Astrocyte (in vitro differentiated cells and primary cell): ENCODE data around the gene MKNK2. TPM values are rescaled to one million over a fixed set of nuclear protein-coding genes. Genes with fewer than 3 reads are reported as not detected.

Source experiments
- DNase-seq: peaks from one replicate; pipeline ENCODE4 v3.0.0-alpha.2; 2010; ENCODE audit warnings: low read depth
- FAIRE-seq: peaks from 2 replicates; lab custom pipeline; 2011; peaks lifted over from hg19 to GRCh38; lab: Jason Lieb, UNC
- H2AFZ ChIP-seq: 2 replicates; pipeline ENCODE4 v1.6.0; 2012; ENCODE audit warnings: low read depth, low read length, inconsistent platforms
- H3K27ac ChIP-seq: 2 replicates; pipeline ENCODE4 v1.5.1; 2011; ENCODE audit warnings: low read depth, low read length, inconsistent platforms
- H3K27me3 ChIP-seq: 2 replicates; pipeline ENCODE4 v1.6.0; 2011; ENCODE audit warnings: low read length, inconsistent platforms; ENCODE audit not compliant: insufficient read depth
- H3K36me3 ChIP-seq: 2 replicates; pipeline ENCODE4 v1.5.1; 2011; ENCODE audit warnings: low read length, inconsistent platforms; ENCODE audit not compliant: insufficient read depth
- H3K4me1 ChIP-seq: 2 replicates; pipeline ENCODE4 v1.5.1; 2011; ENCODE audit warnings: low read length, inconsistent platforms; ENCODE audit not compliant: insufficient read depth
- H3K4me2 ChIP-seq: 2 replicates; pipeline ENCODE4 v1.6.0; 2012; ENCODE audit warnings: low read length, inconsistent platforms
- H3K4me3 ChIP-seq: 2 replicates; pipeline ENCODE4 v1.5.1; 2011; ENCODE audit warnings: low read depth, mild to moderate bottlenecking, low read length, inconsistent platforms; ENCODE audit not compliant: insufficient read depth
- H3K79me2 ChIP-seq: 2 replicates; pipeline ENCODE4 v1.6.0; 2012; ENCODE audit warnings: mild to moderate bottlenecking, low read length, inconsistent platforms; ENCODE audit not compliant: insufficient read depth
- H3K9ac ChIP-seq: 2 replicates; pipeline ENCODE4 v1.6.0; 2012; ENCODE audit warnings: mild to moderate bottlenecking, low read length, inconsistent platforms
- H3K9me3 ChIP-seq: 2 replicates; pipeline ENCODE4 v1.5.1; 2012; ENCODE audit warnings: low read depth, mild to moderate bottlenecking, low read length, inconsistent platforms; ENCODE audit not compliant: insufficient read depth
- H4K20me1 ChIP-seq: 2 replicates; pipeline ENCODE4 v1.6.0; 2012; ENCODE audit warnings: low read length, inconsistent platforms; ENCODE audit not compliant: insufficient read depth
- H3K27ac Mint-ChIP-seq: one replicate; pipeline ENCODE4 v1.8.0; 2021; ENCODE audit warnings: mild to moderate bottlenecking, mixed read lengths; ENCODE audit not compliant: unreplicated experiment
- H3K27me3 Mint-ChIP-seq: one replicate; pipeline ENCODE4 v1.8.0; 2021; ENCODE audit warnings: low read depth, mixed read lengths; ENCODE audit not compliant: unreplicated experiment
- H3K36me3 Mint-ChIP-seq: one replicate; pipeline ENCODE4 v1.8.0; 2021; ENCODE audit warnings: low read depth, mixed read lengths; ENCODE audit not compliant: unreplicated experiment
- H3K4me1 Mint-ChIP-seq: one replicate; pipeline ENCODE4 v1.8.0; 2021; ENCODE audit warnings: low read depth, mixed read lengths; ENCODE audit not compliant: unreplicated experiment
- H3K4me3 Mint-ChIP-seq: one replicate; pipeline ENCODE4 v1.8.0; 2021; ENCODE audit warnings: mild to moderate bottlenecking, moderate library complexity, mixed read lengths; ENCODE audit not compliant: unreplicated experiment
- H3K9me3 Mint-ChIP-seq: one replicate; pipeline ENCODE4 v1.8.0; 2021; ENCODE audit warnings: mild to moderate bottlenecking, mixed read lengths; ENCODE audit not compliant: unreplicated experiment
- EZH2 ChIP-seq: IDR thresholded peaks from 2 replicates; pipeline ENCODE4 v1.6.1; 2012; ENCODE audit warnings: mild to moderate bottlenecking, low read length, inconsistent platforms; ENCODE audit not compliant: insufficient read depth
- total RNA-seq: library from RNA; stranded (reverse); gene quantifications from 2 replicates; pipeline ENCODE4 v1.2.1, GENCODE V29; 2021
- TF ChIP-seq, protein P1 (sequence below): IDR thresholded peaks from 2 replicates; pipeline ENCODE4 v1.5.1; 2011; ENCODE audit warnings: low read depth, mild to moderate bottlenecking, inconsistent platforms, low read length, moderate library complexity; ENCODE audit not compliant: insufficient read depth

Gene MKNK2
- total RNA-seq, 1 donor from 2014 or later, result 146 TPM

DNA sequence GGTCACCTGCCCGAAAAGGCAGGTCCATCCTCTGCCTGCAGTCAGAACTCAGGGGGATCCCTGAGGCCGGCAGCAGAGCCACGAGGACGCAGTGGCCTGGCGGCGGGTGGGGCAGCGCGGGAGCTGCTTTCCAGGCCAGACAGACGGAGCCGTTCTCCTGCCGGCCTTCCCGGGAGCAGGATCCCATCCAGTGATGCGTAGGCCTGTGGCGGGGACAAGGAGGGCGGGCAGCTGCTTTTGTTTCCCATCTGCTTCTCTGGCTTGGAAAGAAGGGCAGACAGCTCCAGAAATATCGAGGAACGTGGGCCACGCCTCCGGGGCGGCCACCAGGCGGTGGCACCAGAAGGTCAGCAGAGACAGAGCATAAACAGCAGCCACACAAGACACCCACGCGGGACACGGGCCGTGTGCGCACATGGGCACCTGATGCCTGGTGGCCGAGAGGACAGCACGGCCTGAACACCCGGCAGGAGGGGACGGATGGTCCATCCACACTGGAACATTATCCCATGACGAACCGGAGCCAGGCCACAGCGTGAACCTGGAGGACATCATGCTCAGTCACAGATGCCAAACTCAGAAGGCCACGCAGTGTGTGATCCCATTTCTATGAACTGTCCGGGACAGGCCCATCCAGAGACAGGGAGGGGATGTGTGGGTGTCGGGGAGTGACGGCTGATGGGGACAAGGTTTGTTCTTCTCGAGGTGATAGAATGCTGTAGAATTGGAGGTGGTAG, 13.9 kb upstream of the MKNK2 start:
- H3K27ac Mint-ChIP-seq, result no peak overlapping the region
- no peaks in the 10 kb centered on the region for H3K9me3 Mint-ChIP-seq
- Histone ChIP-seq H3K36me3 (no peaks in the 10 kb centered on the region), H3K27me3 (no peaks in the 10 kb centered on the region), H2AFZ (no peak overlapping the region), H3K4me2 (no peak overlapping the region), H3K9ac (no peak overlapping the region), H3K4me3 (no peak overlapping the region), H3K27ac (no peak overlapping the region), H4K20me1 (no peaks in the 10 kb centered on the region), H3K79me2 (no peaks in the 10 kb centered on the region), H3K9me3 (no peaks in the 10 kb centered on the region), H3K4me1 (peaks cover 20% of the 10 kb centered on the region)
- H3K4me1 Mint-ChIP-seq, result peaks cover 10% of the 10 kb centered on the region
- DNase-seq, result no peak
- no peak overlapping the region for H3K4me3 Mint-ChIP-seq
- no peaks in the 10 kb centered on the region for H3K27me3 Mint-ChIP-seq
- TF ChIP-seq, protein P1, sequence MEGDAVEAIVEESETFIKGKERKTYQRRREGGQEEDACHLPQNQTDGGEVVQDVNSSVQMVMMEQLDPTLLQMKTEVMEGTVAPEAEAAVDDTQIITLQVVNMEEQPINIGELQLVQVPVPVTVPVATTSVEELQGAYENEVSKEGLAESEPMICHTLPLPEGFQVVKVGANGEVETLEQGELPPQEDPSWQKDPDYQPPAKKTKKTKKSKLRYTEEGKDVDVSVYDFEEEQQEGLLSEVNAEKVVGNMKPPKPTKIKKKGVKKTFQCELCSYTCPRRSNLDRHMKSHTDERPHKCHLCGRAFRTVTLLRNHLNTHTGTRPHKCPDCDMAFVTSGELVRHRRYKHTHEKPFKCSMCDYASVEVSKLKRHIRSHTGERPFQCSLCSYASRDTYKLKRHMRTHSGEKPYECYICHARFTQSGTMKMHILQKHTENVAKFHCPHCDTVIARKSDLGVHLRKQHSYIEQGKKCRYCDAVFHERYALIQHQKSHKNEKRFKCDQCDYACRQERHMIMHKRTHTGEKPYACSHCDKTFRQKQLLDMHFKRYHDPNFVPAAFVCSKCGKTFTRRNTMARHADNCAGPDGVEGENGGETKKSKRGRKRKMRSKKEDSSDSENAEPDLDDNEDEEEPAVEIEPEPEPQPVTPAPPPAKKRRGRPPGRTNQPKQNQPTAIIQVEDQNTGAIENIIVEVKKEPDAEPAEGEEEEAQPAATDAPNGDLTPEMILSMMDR, result no peak
- no peak for TF ChIP-seq EZH2
- peaks cover 2% of the 10 kb centered on the region for H3K36me3 Mint-ChIP-seq
- no peak for FAIRE-seq

DNA sequence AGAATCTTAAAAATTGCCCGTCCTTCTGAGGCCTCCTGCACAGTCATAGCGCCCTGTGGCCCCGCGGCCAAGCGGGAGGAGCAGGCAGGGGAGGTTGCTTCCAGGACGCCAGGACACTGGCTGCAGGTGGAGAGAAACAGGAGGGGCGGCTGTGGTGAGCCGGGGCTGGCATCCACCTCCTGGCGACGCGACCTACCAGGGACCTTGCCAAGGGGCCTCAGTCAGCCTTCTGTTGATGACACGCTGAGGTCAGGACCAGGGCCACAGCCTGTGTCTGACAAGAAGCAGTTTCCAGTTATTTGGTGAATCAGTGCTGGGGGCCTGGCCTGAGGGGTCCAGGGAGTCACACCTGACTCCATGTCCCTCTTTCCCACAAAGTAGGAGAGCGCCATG, 13.3 kb upstream of the MKNK2 start:
- Histone ChIP-seq H3K27me3 (no peaks in the 10 kb centered on the region), H3K27ac (no peak overlapping the region), H3K4me2 (no peak overlapping the region), H3K79me2 (no peaks in the 10 kb centered on the region), H3K9me3 (no peaks in the 10 kb centered on the region), H3K4me1 (peaks cover 26% of the 10 kb centered on the region), H2AFZ (no peak overlapping the region), H3K36me3 (no peaks in the 10 kb centered on the region), H4K20me1 (no peaks in the 10 kb centered on the region), H3K4me3 (no peak overlapping the region), H3K9ac (no peak overlapping the region)
- Mint-ChIP-seq H3K36me3 (peaks cover 2% of the 10 kb centered on the region), H3K27me3 (no peaks in the 10 kb centered on the region), H3K9me3 (no peaks in the 10 kb centered on the region), H3K4me3 (no peak overlapping the region), H3K4me1 (peaks cover 11% of the 10 kb centered on the region), H3K27ac (no peak overlapping the region)
- no peak for TF ChIP-seq EZH2
- no peak for DNase-seq
- FAIRE-seq, result no peak

DNA sequence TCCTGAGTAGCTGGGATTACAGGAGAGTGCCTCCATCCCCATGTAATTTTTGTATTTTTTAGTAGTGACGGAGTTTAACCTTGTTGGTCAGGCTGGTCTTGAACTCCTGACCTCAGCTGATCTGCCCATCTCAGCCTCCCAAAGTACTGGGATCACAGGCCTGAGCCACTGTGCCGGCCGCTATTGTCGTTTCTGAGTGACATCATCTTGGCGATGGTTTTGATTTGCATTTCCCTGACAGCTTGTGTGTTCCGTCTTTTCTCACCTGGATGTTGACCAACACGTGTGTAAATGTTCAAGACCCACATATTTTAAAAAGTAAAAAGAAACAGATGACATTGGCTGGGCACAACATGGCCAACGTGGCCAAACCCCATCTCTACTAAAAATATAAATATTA, 12.8 kb upstream of the MKNK2 start:
- Histone ChIP-seq H3K27ac (no peak overlapping the region), H3K27me3 (no peaks in the 10 kb centered on the region), H3K9ac (no peak overlapping the region), H2AFZ (no peak overlapping the region), H3K36me3 (no peaks in the 10 kb centered on the region), H3K9me3 (no peaks in the 10 kb centered on the region), H3K79me2 (no peaks in the 10 kb centered on the region), H3K4me3 (no peak overlapping the region), H3K4me1 (peaks cover 31% of the 10 kb centered on the region), H3K4me2 (no peak overlapping the region), H4K20me1 (no peaks in the 10 kb centered on the region)
- no peak overlapping the region for H3K27ac Mint-ChIP-seq
- H3K4me1 Mint-ChIP-seq, result peaks cover 13% of the 10 kb centered on the region
- DNase-seq, result no peak
- no peak for FAIRE-seq
- TF ChIP-seq EZH2, result no peak
- TF ChIP-seq, protein P1, result no peak
- H3K36me3 Mint-ChIP-seq, result peaks cover 2% of the 10 kb centered on the region
- H3K9me3 Mint-ChIP-seq, result no peaks in the 10 kb centered on the region
- peak overlapping the region; percentile 54 for H3K4me3 Mint-ChIP-seq
- no peaks in the 10 kb centered on the region for H3K27me3 Mint-ChIP-seq
